Activated CD4-positive, alpha-beta memory T cell treated with anti-CD3 and anti-CD28 coated beads, Interleukin-2, amount 10 ng/mL, durations not matched to agents 7 days and 5 days (primary cell): ENCODE results near the gene SH2D4B. TPM values are rescaled to one million over a fixed set of nuclear protein-coding genes. Genes with fewer than 3 reads are reported as not detected.

Source experiments
- CTCF ChIA-PET: fragments of 350-600 bp; sonication (Branson Sonifier 250); formaldehyde crosslinking; loops from one replicate; lab custom pipeline; 2021; ENCODE audit warnings: antibody characterized with exemption, inconsistent platforms; lab: Charles Lee
- POLR2A ChIA-PET: fragments of 350-600 bp; sonication (Branson Sonifier 250); formaldehyde crosslinking; loops from one replicate; lab custom pipeline; 2021; ENCODE audit warnings: antibody characterized with exemption; lab: Charles Lee
- DNase-seq: peaks from one replicate; pipeline ENCODE4 v3.0.0-alpha.2; 2020
- H3K27ac Mint-ChIP-seq: one replicate; pipeline ENCODE4 v1.8.0; 2021; ENCODE audit warnings: mild to moderate bottlenecking, mixed read lengths
- H3K27me3 Mint-ChIP-seq: one replicate; pipeline ENCODE4 v1.8.0; 2021; ENCODE audit warnings: mixed read lengths
- H3K36me3 Mint-ChIP-seq: one replicate; pipeline ENCODE4 v1.8.0; 2021; ENCODE audit warnings: low read depth, mixed read lengths
- H3K4me1 Mint-ChIP-seq: one replicate; pipeline ENCODE4 v1.8.0; 2021; ENCODE audit warnings: mixed read lengths
- H3K4me3 Mint-ChIP-seq: one replicate; pipeline ENCODE4 v1.8.0; 2021; ENCODE audit warnings: mild to moderate bottlenecking, mixed read lengths
- H3K9me3 Mint-ChIP-seq: one replicate; pipeline ENCODE4 v1.8.0; 2021; ENCODE audit warnings: mixed read lengths
- total RNA-seq, 2 experiments: library from RNA; stranded (reverse); gene quantifications; one replicate each; pipeline ENCODE4 v1.2.3, GENCODE V29; 2021

Gene SH2D4B
- total RNA-seq, 2 experiments from 2014 or later = 0.13 to 0.15 TPM

GRCh38 chr10:80519936-80520650 lies 17.6 kb upstream of the SH2D4B start:
- POLR2A ChIA-PET = interaction anchor here (1.2 to 1.6 kb wide), 2 partner anchors 11 to 15 kb away, joined by 3 to 5 read pairs; no protein-coding TSS in a partner anchor
- Mint-ChIP-seq H3K4me1 (peaks cover 39% of the 10 kb centered on the region), H3K36me3 (peaks cover 53% of the 10 kb centered on the region), H3K9me3 (no peaks in the 10 kb centered on the region), H3K4me3 (no peak overlapping the region), H3K27me3 (no peaks in the 10 kb centered on the region), H3K27ac (no peak overlapping the region)
- CTCF ChIA-PET = interaction anchor here (2.5 kb wide), 1 partner anchor 14 kb away, joined by 11 read pairs; no protein-coding TSS in a partner anchor
- DNase-seq = no peak

GRCh38 chr10:80520661-80521470 lies 16.8 kb upstream of the SH2D4B start:
- no peaks in the 10 kb centered on the region for H3K9me3 Mint-ChIP-seq
- DNase-seq = no peak
- H3K36me3 Mint-ChIP-seq = peaks cover 55% of the 10 kb centered on the region
- H3K4me3 Mint-ChIP-seq = no peak overlapping the region
- ChIA-PET POLR2A (interaction anchor here (1.2 to 1.6 kb wide), 2 partner anchors 10 to 16 kb away, joined by 3 to 5 read pairs; no protein-coding TSS in a partner anchor), CTCF (interaction anchor here (2.5 kb wide), 1 partner anchor 15 kb away, joined by 11 read pairs; no protein-coding TSS in a partner anchor)
- H3K4me1 Mint-ChIP-seq = peaks cover 45% of the 10 kb centered on the region
- no peaks in the 10 kb centered on the region for H3K27me3 Mint-ChIP-seq
- H3K27ac Mint-ChIP-seq = peak overlapping the region; percentile 37

- no peak overlapping the region for H3K4me3 Mint-ChIP-seq
- H3K36me3 Mint-ChIP-seq = peaks cover 40% of the 10 kb centered on the region
- POLR2A ChIA-PET = no interaction called here
- no peak for DNase-seq
- H3K4me1 Mint-ChIP-seq = peaks cover 52% of the 10 kb centered on the region
- CTCF ChIA-PET = no interaction called here
- H3K27ac Mint-ChIP-seq = peak overlapping the region; percentile 6
- no peaks in the 10 kb centered on the region for H3K9me3 Mint-ChIP-seq
- H3K27me3 Mint-ChIP-seq = no peaks in the 10 kb centered on the region
These were observed 14.8 kb upstream of the SH2D4B start for GRCh38 chr10:80522756-80523363.

GRCh38 chr10:80523773-80524172 lies 13.9 kb upstream of the SH2D4B start:
- peaks cover 59% of the 10 kb centered on the region for H3K4me1 Mint-ChIP-seq
- H3K4me3 Mint-ChIP-seq = no peak overlapping the region
- H3K27me3 Mint-ChIP-seq = no peaks in the 10 kb centered on the region
- no peaks in the 10 kb centered on the region for H3K9me3 Mint-ChIP-seq
- ChIA-PET POLR2A (interaction anchor here (1.1 kb wide), 1 partner anchor 37 kb away, joined by 3 read pairs; no protein-coding TSS in a partner anchor), CTCF (no interaction called here)
- H3K27ac Mint-ChIP-seq = peak overlapping the region; percentile 10
- DNase-seq = no peak
- H3K36me3 Mint-ChIP-seq = peaks cover 39% of the 10 kb centered on the region

GRCh38 chr10:80524190-80524909 lies 13.4 kb upstream of the SH2D4B start:
- CTCF ChIA-PET = interaction anchor here (0.9 to 2.4 kb wide), 4 partner anchors 12 to 147 kb away, joined by 3 to 6 read pairs (median 3); no protein-coding TSS in a partner anchor
- POLR2A ChIA-PET = interaction anchor here (1.1 to 1.6 kb wide), 2 partner anchors 12 to 38 kb away, joined by 3 to 6 read pairs; no protein-coding TSS in a partner anchor
- H3K9me3 Mint-ChIP-seq = no peaks in the 10 kb centered on the region
- no peaks in the 10 kb centered on the region for H3K27me3 Mint-ChIP-seq
- DNase-seq = no peak
- peaks cover 59% of the 10 kb centered on the region for H3K4me1 Mint-ChIP-seq
- peak overlapping the region; percentile 35 for H3K27ac Mint-ChIP-seq
- H3K36me3 Mint-ChIP-seq = peaks cover 39% of the 10 kb centered on the region
- no peak overlapping the region for H3K4me3 Mint-ChIP-seq

- Mint-ChIP-seq H3K27me3 (no peaks in the 10 kb centered on the region), H3K27ac (peak overlapping the region; percentile 65), H3K4me3 (no peak overlapping the region), H3K36me3 (peaks cover 28% of the 10 kb centered on the region), H3K9me3 (no peaks in the 10 kb centered on the region), H3K4me1 (peaks cover 71% of the 10 kb centered on the region)
- ChIA-PET POLR2A (interaction anchor here (1.0 to 1.4 kb wide), 3 partner anchors 15 to 70 kb away, joined by 3 read pairs; no protein-coding TSS in a partner anchor), CTCF (interaction anchor here (0.6 to 2.4 kb wide), 3 partner anchors 14 to 82 kb away, joined by 3 to 6 read pairs (median 3); no protein-coding TSS in a partner anchor)
- DNase-seq = no peak
These were observed 11.5 kb upstream of the SH2D4B start for GRCh38 chr10:80526218-80526617.

- H3K36me3 Mint-ChIP-seq = peaks cover 28% of the 10 kb centered on the region
- H3K27me3 Mint-ChIP-seq = no peaks in the 10 kb centered on the region
- peak overlapping the region; percentile 65 for H3K27ac Mint-ChIP-seq
- H3K4me3 Mint-ChIP-seq = no peak overlapping the region
- POLR2A ChIA-PET = interaction anchor here (1.4 kb wide), 1 partner anchor 70 kb away, joined by 3 read pairs; no protein-coding TSS in a partner anchor
- DNase-seq = no peak
- CTCF ChIA-PET = interaction anchor here (0.6 to 2.4 kb wide), 2 partner anchors 15 to 21 kb away, joined by 3 to 6 read pairs; no protein-coding TSS in a partner anchor
- peaks cover 76% of the 10 kb centered on the region for H3K4me1 Mint-ChIP-seq
- no peaks in the 10 kb centered on the region for H3K9me3 Mint-ChIP-seq
These were observed 11.0 kb upstream of the SH2D4B start for GRCh38 chr10:80526742-80527141.

GRCh38 chr10:80528185-80528700 lies 9.5 kb upstream of the SH2D4B start:
- Mint-ChIP-seq H3K36me3 (peaks cover 32% of the 10 kb centered on the region), H3K4me1 (peaks cover 84% of the 10 kb centered on the region), H3K27ac (peak overlapping the region; percentile 65), H3K9me3 (no peaks in the 10 kb centered on the region), H3K27me3 (no peaks in the 10 kb centered on the region), H3K4me3 (no peak overlapping the region)
- CTCF ChIA-PET = interaction anchor here (0.8 to 4.0 kb wide), 4 partner anchors 23 to 150 kb away, joined by 4 to 25 read pairs (median 5); no protein-coding TSS in a partner anchor
- POLR2A ChIA-PET = no interaction called here
- DNase-seq = no peak

- peaks cover 32% of the 10 kb centered on the region for H3K36me3 Mint-ChIP-seq
- peaks cover 81% of the 10 kb centered on the region for H3K4me1 Mint-ChIP-seq
- ChIA-PET CTCF (interaction anchor here (1.5 to 4.0 kb wide), 3 partner anchors 23 to 151 kb away, joined by 4 to 25 read pairs (median 6); no protein-coding TSS in a partner anchor), POLR2A (interaction anchor here (1.2 kb wide), 1 partner anchor 24 kb away, joined by 3 read pairs; no protein-coding TSS in a partner anchor)
- H3K9me3 Mint-ChIP-seq = no peaks in the 10 kb centered on the region
- no peak overlapping the region for H3K4me3 Mint-ChIP-seq
- H3K27me3 Mint-ChIP-seq = no peaks in the 10 kb centered on the region
- H3K27ac Mint-ChIP-seq = peak overlapping the region; percentile 92
- no peak for DNase-seq
These were observed 8.8 kb upstream of the SH2D4B start for GRCh38 chr10:80528901-80529300.

GRCh38 chr10:80529604-80530003 lies 8.1 kb upstream of the SH2D4B start:
- CTCF ChIA-PET = interaction anchor here (2.7 to 4.0 kb wide), 2 partner anchors 18 to 85 kb away, joined by 11 to 25 read pairs; no protein-coding TSS in a partner anchor
- H3K27me3 Mint-ChIP-seq = no peaks in the 10 kb centered on the region
- H3K36me3 Mint-ChIP-seq = peaks cover 27% of the 10 kb centered on the region
- H3K4me1 Mint-ChIP-seq = peaks cover 74% of the 10 kb centered on the region
- POLR2A ChIA-PET = interaction anchor here (1.0 to 1.3 kb wide), 3 partner anchors 25 to 86 kb away, joined by 3 to 4 read pairs (median 3); no protein-coding TSS in a partner anchor
- no peaks in the 10 kb centered on the region for H3K9me3 Mint-ChIP-seq
- H3K4me3 Mint-ChIP-seq = peak overlapping the region; percentile 43
- peak; percentile 76 for DNase-seq
- peak overlapping the region; percentile 92 for H3K27ac Mint-ChIP-seq

GRCh38 chr10:80530251-80530650 lies 7.5 kb upstream of the SH2D4B start:
- H3K4me1 Mint-ChIP-seq = peaks cover 70% of the 10 kb centered on the region

More at GRCh38 chr10:80530251-80530650, 7.5 kb upstream of the SH2D4B start:
- H3K36me3 Mint-ChIP-seq = peaks cover 27% of the 10 kb centered on the region
- H3K9me3 Mint-ChIP-seq = no peaks in the 10 kb centered on the region
- DNase-seq = peak; percentile 56
- ChIA-PET POLR2A (interaction anchor here (1.0 to 1.3 kb wide), 3 partner anchors 26 to 86 kb away, joined by 3 to 4 read pairs (median 3); no protein-coding TSS in a partner anchor), CTCF (interaction anchor here (1.1 to 4.0 kb wide), 5 partner anchors 19 to 86 kb away, joined by 3 to 25 read pairs (median 9); no protein-coding TSS in a partner anchor)
- peak overlapping the region; percentile 43 for H3K4me3 Mint-ChIP-seq
- peak overlapping the region; percentile 92 for H3K27ac Mint-ChIP-seq
- H3K27me3 Mint-ChIP-seq = no peaks in the 10 kb centered on the region
